Stimulated activated naive CD8-positive, alpha-beta T cell treated with anti-CD3 and anti-CD28 coated beads, Interleukin-15, Interleukin-2, amounts not matched to agents 100 ng/mL and 50 ng/mL, for 24 hours (primary cell): ENCODE data around the gene RLN3.

ENCODE experiments used
- H3K27ac Mint-ChIP-seq: one replicate; pipeline ENCODE4 v1.8.0; 2021; ENCODE audit warnings: mild to moderate bottlenecking, mixed read lengths
- H3K27me3 Mint-ChIP-seq: one replicate; pipeline ENCODE4 v1.8.0; 2021; ENCODE audit warnings: mixed read lengths
- H3K36me3 Mint-ChIP-seq: one replicate; pipeline ENCODE4 v1.8.0; 2021; ENCODE audit warnings: low read depth, mixed read lengths
- H3K4me1 Mint-ChIP-seq: one replicate; pipeline ENCODE4 v1.8.0; 2021; ENCODE audit warnings: low read depth, mixed read lengths
- H3K4me3 Mint-ChIP-seq: one replicate; pipeline ENCODE4 v1.8.0; 2021; ENCODE audit warnings: mild to moderate bottlenecking, mixed read lengths
- H3K9me3 Mint-ChIP-seq: one replicate; pipeline ENCODE4 v1.8.0; 2021; ENCODE audit warnings: mixed read lengths

The RLN3 gene

DNA sequence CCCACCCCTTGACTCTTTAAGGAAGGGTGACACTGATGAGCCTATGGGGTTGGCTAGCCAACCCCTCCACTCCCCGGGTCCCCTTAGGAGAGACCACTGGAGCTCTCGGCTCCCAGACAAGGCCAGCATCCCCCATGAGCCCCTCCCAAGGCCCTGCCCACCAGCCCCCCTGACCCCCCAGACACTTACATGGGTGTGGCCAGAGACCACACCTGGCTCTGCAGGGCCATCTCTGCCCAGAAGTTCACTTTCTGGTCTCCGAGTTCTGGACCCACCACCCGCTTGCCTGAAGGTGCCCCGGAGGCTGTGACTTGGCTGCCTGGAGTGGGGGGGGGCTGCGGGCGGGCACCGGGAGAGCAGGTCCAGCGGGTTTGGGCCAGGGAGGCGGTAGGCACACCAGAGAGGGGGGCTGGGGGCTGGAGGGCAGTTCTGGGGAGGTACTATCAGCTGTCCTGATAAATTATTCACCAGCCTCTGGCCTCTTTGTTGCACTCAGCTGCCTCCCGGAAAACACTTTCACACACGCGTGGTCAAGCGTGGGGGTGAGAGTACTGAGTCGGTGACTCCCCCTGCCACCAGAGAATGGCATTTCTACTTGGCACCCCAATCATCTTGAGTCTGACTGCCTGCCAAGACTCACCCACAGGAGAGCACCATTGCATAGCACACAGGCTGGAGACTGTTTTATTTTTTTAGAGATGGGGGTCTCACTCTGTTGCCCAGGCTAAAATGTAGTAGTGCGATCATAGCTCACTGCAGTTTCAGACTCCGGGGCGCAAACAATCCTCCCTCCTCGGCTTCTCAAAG is 34.0 kb downstream of the RLN3 start, which contains the start of gene PALM3:
TSS of gene PALM3 (minus strand) at position 326 of the 807 bp plus-strand sequence. CDS start at position 230, 96 bp downstream.
- H3K4me1 Mint-ChIP-seq, result peaks cover 12% of the 10 kb centered on the region
- no peak within 1 kb of the TSS for H3K4me3 Mint-ChIP-seq
- no peaks in the 10 kb centered on the region for H3K9me3 Mint-ChIP-seq
- H3K36me3 Mint-ChIP-seq, result no peaks in the 10 kb centered on the region
- peaks cover 36% of the 10 kb centered on the region for H3K27me3 Mint-ChIP-seq
- H3K27ac Mint-ChIP-seq, result no peak within 1 kb of the TSS

DNA sequence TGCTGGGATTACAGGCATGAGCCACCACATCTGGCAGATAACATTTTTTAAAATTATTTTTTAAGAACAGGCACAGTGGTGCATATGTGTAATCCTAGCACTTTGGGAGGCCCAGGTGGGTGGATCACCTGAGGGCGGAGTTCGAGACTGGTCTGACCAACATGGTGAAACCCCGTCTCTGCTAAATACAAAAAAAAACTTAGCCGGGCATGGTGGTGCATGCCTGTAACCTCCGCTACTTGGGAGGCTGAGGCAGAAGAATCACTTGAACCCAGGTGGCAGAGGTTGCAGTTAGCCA is 34.6 kb downstream of the RLN3 start:
- H3K27ac Mint-ChIP-seq, result no peak overlapping the region
- peaks cover 35% of the 10 kb centered on the region for H3K27me3 Mint-ChIP-seq
- peaks cover 12% of the 10 kb centered on the region for H3K4me1 Mint-ChIP-seq
- no peaks in the 10 kb centered on the region for H3K9me3 Mint-ChIP-seq
- no peaks in the 10 kb centered on the region for H3K36me3 Mint-ChIP-seq
- H3K4me3 Mint-ChIP-seq, result no peak overlapping the region

DNA sequence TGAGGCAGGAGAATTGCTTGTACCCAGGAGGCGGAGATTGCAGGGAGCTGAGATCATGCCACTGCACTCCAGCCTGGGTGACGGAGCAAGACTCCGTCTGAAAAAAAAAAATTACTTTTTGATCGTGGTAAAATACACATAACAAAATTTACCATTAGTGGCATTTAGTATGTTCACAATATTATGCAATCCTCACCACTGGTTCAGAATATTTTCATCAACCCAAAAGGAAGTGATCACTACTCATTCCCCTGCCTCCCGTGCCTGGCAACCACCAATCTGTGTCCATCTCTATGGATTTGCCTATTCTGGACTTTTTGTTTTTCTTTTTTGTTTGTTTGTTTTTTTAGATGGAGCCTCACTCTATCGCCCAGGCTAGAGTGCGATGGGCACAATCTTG is 35.2 kb downstream of the RLN3 start:
- H3K27ac Mint-ChIP-seq, result no peak overlapping the region
- no peak overlapping the region for H3K4me3 Mint-ChIP-seq
- H3K27me3 Mint-ChIP-seq, result peaks cover 32% of the 10 kb centered on the region
- no peaks in the 10 kb centered on the region for H3K36me3 Mint-ChIP-seq
- H3K4me1 Mint-ChIP-seq, result peaks cover 12% of the 10 kb centered on the region
- no peaks in the 10 kb centered on the region for H3K9me3 Mint-ChIP-seq

DNA sequence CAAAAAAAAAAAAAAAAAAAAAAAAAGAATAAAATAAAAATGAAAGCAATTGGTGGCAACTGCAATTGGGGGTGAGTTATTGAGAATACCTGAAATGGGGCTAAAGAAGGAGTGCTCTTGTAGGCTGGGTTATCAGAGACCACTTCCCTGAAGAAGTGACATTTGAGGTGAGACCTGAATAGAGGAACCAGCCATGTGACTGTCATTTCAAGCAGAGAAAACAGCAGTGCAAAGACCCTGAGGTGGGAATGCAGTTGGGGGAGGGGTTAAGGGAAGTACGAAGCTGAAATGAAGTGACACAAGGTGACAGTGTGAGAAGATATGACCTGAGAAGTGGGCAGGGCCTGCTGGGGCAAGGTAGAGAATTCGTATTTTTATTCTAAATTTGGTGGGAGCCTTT is 38.2 kb downstream of the RLN3 start:
- H3K4me3 Mint-ChIP-seq, result no peak overlapping the region
- H3K9me3 Mint-ChIP-seq, result no peaks in the 10 kb centered on the region
- H3K27me3 Mint-ChIP-seq, result peaks cover 7% of the 10 kb centered on the region
- H3K36me3 Mint-ChIP-seq, result no peaks in the 10 kb centered on the region
- H3K4me1 Mint-ChIP-seq, result no peaks in the 10 kb centered on the region
- no peak overlapping the region for H3K27ac Mint-ChIP-seq

DNA sequence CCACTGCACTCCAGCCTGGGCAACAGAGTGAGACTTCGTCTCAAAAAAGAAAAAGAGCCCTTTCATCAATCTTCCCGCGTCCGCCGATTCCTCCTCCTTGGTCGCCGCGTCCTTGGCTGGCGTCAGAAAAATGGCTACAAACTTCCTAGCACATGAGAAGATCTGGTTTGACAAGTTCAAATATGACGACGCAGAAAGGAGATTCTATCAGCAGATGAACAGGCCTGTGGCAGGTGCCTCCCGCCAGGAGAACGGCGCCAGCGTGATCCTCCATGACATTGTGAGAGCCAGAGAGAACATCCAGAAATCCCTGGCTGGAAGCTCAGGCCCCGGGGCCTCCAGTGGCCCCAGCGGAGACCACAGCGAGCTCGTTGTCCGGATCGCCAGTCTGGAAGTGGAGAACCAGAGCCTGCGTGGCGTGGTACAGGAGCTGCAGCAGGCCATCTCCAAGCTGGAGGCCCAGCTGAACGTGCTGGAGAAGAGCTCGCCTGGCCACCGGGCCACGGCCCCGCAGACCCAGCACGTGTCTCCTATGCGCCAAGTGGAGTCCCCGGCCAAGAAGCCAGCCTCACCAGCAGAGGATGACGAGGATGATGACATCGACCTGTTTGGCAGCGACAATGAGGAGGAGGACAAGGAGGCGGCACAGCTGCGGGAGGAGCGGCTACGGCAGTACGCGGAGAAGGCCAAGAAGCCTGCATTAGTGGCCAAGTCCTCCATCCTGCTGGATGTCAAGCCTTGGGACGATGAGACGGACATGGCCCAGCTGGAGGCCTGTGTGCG is 42.5 kb downstream of the RLN3 start:
- Mint-ChIP-seq H3K4me3 (no peak overlapping the region), H3K4me1 (peaks cover 20% of the 10 kb centered on the region), H3K27me3 (peaks cover 4% of the 10 kb centered on the region), H3K36me3 (no peaks in the 10 kb centered on the region), H3K27ac (no peak overlapping the region), H3K9me3 (no peaks in the 10 kb centered on the region)

DNA sequence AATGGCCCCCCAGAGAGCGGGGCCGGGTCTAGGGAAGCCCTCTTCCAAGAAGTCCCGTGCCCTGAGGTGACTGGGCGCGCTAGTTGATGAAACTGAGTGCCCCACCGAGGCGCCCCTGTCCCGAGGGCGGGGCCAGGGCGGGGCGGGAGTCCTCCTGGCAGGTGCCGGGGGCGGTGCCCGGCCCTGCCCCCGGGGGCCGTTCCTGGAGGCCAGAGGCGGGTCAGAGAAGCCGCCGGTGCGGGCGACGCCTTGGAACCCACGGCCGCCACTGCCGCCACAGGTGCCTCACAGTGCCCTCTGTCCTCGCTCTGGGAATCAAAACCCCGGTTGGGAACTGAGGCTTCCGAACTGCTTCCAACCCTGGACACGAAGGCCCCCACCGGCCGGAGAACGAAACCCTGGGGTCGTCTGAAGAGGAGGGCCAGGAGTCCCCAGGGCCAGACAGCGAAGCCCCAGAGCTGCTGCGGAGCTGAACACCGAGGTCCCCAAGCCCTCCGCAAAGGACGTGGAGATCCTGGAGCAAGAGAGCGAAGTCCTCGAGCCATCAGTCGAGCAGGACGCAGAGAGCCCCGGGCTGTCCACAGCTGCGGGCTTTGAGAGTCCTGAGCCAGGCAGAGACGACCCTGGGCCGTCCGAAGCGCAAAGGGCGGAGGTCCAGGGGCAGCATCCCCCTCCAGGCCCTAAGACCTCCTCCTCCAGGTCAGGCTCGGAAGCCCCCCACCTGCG is 44.8 kb downstream of the RLN3 start, which contains the start of gene MISP3:
TSS of gene MISP3 (plus strand) at position 252 of the 726 bp plus-strand sequence. CDS start 524 bp downstream, outside the sequence.
- Mint-ChIP-seq H3K4me1 (peaks cover 20% of the 10 kb centered on the region), H3K27me3 (no peaks in the 10 kb centered on the region), H3K36me3 (no peaks in the 10 kb centered on the region), H3K9me3 (no peaks in the 10 kb centered on the region), H3K4me3 (peak within 1 kb of the TSS; percentile 93), H3K27ac (no peak within 1 kb of the TSS)

DNA sequence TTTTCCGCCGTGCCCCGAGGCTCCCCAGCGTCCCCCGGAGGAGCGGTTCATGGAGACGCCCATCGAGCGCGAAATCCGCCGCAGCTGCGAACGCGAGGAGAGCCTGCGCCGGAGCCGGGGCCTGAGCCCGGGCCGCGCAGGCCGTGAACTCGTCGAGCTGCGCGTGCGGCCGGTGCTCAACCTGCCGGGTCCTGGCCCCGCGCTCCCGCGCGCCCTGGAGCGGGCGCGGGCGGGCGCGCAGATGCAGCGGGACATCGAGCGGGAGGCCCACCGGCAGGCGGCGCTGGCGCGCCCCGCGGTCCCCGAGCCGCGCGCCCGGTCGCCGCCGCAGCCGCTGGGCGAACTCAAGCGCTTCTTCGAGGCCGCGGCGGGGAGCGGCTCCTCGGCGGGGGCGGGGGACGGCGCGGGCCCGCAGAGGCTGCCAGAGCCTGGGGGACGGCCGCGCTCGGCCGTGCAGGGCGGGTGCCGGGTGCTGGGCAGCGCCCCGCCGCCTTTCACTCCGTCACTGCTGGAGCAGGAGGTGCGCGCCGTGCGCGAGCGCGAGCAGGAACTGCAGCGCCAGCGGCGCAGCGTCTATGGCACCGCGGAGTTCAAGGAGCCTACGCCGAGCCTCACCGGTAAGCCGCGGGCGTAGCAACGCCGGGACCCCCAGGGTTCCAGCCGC is 45.4 kb downstream of the RLN3 start:
- H3K27ac Mint-ChIP-seq, result no peak overlapping the region
- no peaks in the 10 kb centered on the region for H3K27me3 Mint-ChIP-seq
- H3K36me3 Mint-ChIP-seq, result no peaks in the 10 kb centered on the region
- H3K4me1 Mint-ChIP-seq, result peaks cover 20% of the 10 kb centered on the region
- H3K9me3 Mint-ChIP-seq, result no peaks in the 10 kb centered on the region
- H3K4me3 Mint-ChIP-seq, result peak overlapping the region; percentile 93

DNA sequence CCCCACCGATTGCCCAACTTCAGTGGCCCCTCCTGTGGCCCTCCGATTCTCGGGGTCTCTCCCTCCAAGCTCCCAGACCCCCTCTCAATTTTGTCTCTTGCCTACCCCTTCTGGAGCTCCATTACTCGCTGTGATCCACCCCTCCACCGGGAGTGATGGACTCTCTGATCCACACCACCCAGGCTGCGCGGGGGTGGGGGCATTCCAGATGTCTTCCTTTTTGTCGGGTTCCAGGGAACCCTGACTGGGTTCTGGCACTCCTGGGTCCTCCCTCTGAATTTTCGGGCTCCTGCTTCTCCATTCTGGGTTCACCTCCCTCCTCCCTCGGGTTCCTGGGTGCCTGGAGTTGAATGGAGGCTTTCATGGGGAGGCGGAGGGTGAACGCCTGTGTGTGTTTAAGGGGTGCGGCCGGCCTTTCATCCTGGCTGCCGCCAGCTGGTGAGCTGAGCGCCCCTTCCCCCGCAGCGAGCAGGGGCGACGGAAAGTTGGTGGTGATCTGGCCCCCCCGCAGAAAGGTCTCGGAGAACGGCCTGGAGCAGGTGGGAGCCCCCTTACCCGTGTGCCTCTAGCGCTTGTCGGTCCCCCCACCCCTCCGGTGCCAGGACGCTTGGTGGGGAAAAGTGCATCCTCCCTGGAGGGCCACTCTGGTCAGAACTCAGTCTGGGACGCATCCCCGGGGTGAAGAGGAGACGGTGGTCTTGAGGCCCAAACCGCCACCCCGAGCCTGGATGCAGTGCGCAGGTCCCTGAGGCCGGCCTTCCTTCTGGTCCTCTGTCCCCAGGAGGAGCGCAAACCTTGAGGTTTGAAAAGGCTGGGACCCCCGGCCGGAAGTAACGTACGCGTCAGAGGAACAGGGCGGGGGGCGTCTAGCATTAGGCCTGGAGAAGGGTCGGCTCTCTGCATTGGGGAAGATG is 46.2 kb downstream of the RLN3 start:
- H3K9me3 Mint-ChIP-seq, result no peaks in the 10 kb centered on the region
- no peaks in the 10 kb centered on the region for H3K27me3 Mint-ChIP-seq
- H3K27ac Mint-ChIP-seq, result peak overlapping the region; percentile 70
- no peaks in the 10 kb centered on the region for H3K36me3 Mint-ChIP-seq
- H3K4me3 Mint-ChIP-seq, result peak overlapping the region; percentile 93
- H3K4me1 Mint-ChIP-seq, result peaks cover 20% of the 10 kb centered on the region

DNA sequence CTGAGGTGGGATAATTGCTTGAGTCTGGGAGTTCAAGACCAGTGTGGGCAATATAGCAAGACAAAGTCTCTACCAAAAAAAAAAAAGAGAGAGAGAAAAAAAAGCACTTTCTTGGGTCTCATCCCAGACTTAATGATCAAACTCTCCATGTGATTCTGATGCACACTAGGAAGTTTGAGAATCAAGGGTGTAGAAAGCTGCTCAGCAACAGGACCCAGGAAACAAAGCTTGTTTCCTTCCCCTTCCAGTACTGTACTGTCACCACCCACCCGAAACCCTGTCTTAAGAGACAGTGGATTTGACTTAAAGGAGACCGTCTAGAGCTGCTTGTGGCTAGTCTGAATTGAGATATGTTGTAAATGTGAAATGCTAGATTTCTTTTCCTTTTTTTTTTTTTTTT is 50.5 kb downstream of the RLN3 start:
- no peak overlapping the region for H3K27ac Mint-ChIP-seq
- no peaks in the 10 kb centered on the region for H3K27me3 Mint-ChIP-seq
- peaks cover 28% of the 10 kb centered on the region for H3K4me1 Mint-ChIP-seq
- no peaks in the 10 kb centered on the region for H3K9me3 Mint-ChIP-seq
- H3K4me3 Mint-ChIP-seq, result no peak overlapping the region
- H3K36me3 Mint-ChIP-seq, result no peaks in the 10 kb centered on the region
